Naive B cell (primary cell): ENCODE results near the gene INO80D. TPM values are rescaled to one million over a fixed set of nuclear protein-coding genes. Genes with fewer than 3 reads are reported as not detected.
A peak's percentile ranks its signal among the peaks of the same experiment; 100 is the strongest.
"Not testable (repeated sequence)": the region's sequence is repeated elsewhere in the genome, so short reads cannot be mapped to it uniquely, and the experiment has no call there.

ENCODE experiments used
- ATAC-seq, 2 donors: fragments of 150-1000 bp; cut with Tn5 transposase; 2 replicates each; pipeline ENCODE4 v1.10.0; 2021; ENCODE audit warnings: low read depth in 2 of 2, mild to moderate bottlenecking in 2 of 2, moderate library complexity in 2 of 2
- DNase-seq: peaks from one replicate; pipeline ENCODE4 v3.0.0; 2022
- H3K27ac Mint-ChIP-seq, 6 donors: one replicate each; pipeline ENCODE4 v1.8.0; 2020 to 2022; ENCODE audit warnings: mild to moderate bottlenecking in 6 of 6, mixed read lengths in 6 of 6, moderate library complexity in 5 of 6, inconsistent platforms in 2 of 6
- H3K27me3 Mint-ChIP-seq, 3 donors: one replicate each; pipeline ENCODE4 v1.8.0; 2021 to 2022; ENCODE audit warnings: mixed read lengths in 3 of 3, mild to moderate bottlenecking in 1 of 3
- H3K36me3 Mint-ChIP-seq, 2 donors: one replicate each; pipeline ENCODE4 v1.8.0; 2020 to 2022; ENCODE audit warnings: mixed read lengths in 2 of 2, inconsistent platforms in 1 of 2, mild to moderate bottlenecking in 1 of 2
- H3K4me1 Mint-ChIP-seq, 3 donors: one replicate each; pipeline ENCODE4 v1.8.0; 2020 to 2022; ENCODE audit warnings: mixed read lengths in 3 of 3, inconsistent platforms in 1 of 3, mild to moderate bottlenecking in 1 of 3, moderate library complexity in 1 of 3
- H3K4me3 Mint-ChIP-seq, 8 donors: one replicate each; pipeline ENCODE4 v1.8.0; 2020 to 2022; ENCODE audit warnings: mild to moderate bottlenecking in 8 of 8, mixed read lengths in 8 of 8, moderate library complexity in 8 of 8, inconsistent platforms in 2 of 8
- H3K9me3 Mint-ChIP-seq, 7 donors: one replicate each; pipeline ENCODE4 v1.8.0; 2020 to 2022; ENCODE audit warnings: mixed read lengths in 7 of 7, mild to moderate bottlenecking in 5 of 7, inconsistent platforms in 2 of 7, moderate library complexity in 1 of 7
- polyA plus RNA-seq, 6 donors: library from polyadenylated mRNA; unstranded; fragments of 300-500 nt; fragmentation: Illumina TruSeq; gene quantifications; one replicate each; pipeline ENCODE4 v1.2.3, GENCODE V29; 2021; ENCODE audit warnings: low read depth in 6 of 6

The INO80D gene
- polyA plus RNA-seq, 6 donors from 2014 or later = 14.2 to 25.5 (median 18.5) TPM

GRCh38 chr2:205976934-205977659 is 108.9 kb downstream of the INO80D start:
- not testable (repeated sequence) for H3K27me3 Mint-ChIP-seq, DNase-seq, H3K36me3 Mint-ChIP-seq, ATAC-seq, H3K27ac Mint-ChIP-seq, H3K4me3 Mint-ChIP-seq, H3K4me1 Mint-ChIP-seq
- H3K9me3 Mint-ChIP-seq = peaks cover 0 to 20% (median 3%) of the 10 kb centered on the region in 7 donors

- Mint-ChIP-seq H3K27me3 (no peaks in the 10 kb centered on the region), H3K4me1 (no peaks in the 10 kb centered on the region), H3K27ac (peak overlapping the region in 1 of 6 donors; percentile 33), H3K4me3 (no peak overlapping the region), H3K9me3 (peaks cover 0 to 20% (median 3%) of the 10 kb centered on the region in 7 donors), H3K36me3 (no peaks in the 10 kb centered on the region)
- DNase-seq = no peak
- ATAC-seq = no peak
Observed at GRCh38 chr2:205976120-205976814, 109.7 kb downstream of the INO80D start.

- DNase-seq (no peak), ATAC-seq (no peak)
- Mint-ChIP-seq H3K9me3 (peaks cover 0 to 20% (median 3%) of the 10 kb centered on the region in 7 donors), H3K27ac (no peak overlapping the region), H3K36me3 (no peaks in the 10 kb centered on the region), H3K4me1 (no peaks in the 10 kb centered on the region), H3K27me3 (peaks cover 0 to 5% (median 4%) of the 10 kb centered on the region in 3 donors), H3K4me3 (no peak overlapping the region)
Observed at GRCh38 chr2:205975082-205975949, 110.7 kb downstream of the INO80D start.

- Mint-ChIP-seq H3K36me3 (no peaks in the 10 kb centered on the region), H3K9me3 (peaks cover 0 to 4% (median 0%) of the 10 kb centered on the region in 7 donors), H3K4me1 (no peaks in the 10 kb centered on the region), H3K4me3 (no peak overlapping the region), H3K27me3 (peaks cover 0 to 6% (median 4%) of the 10 kb centered on the region in 3 donors), H3K27ac (no peak overlapping the region)
- ATAC-seq (no peak), DNase-seq (no peak)
Observed at GRCh38 chr2:205972113-205972512, 113.9 kb downstream of the INO80D start.

GRCh38 chr2:205970348-205970747 is 115.6 kb downstream of the INO80D start:
- peaks cover 0 to 6% (median 4%) of the 10 kb centered on the region in 3 donors for H3K27me3 Mint-ChIP-seq
- H3K27ac Mint-ChIP-seq = no peak overlapping the region
- H3K4me3 Mint-ChIP-seq = no peak overlapping the region
- ATAC-seq (no peak), DNase-seq (no peak)
- H3K4me1 Mint-ChIP-seq = no peaks in the 10 kb centered on the region
- H3K9me3 Mint-ChIP-seq = no peaks in the 10 kb centered on the region
- no peaks in the 10 kb centered on the region for H3K36me3 Mint-ChIP-seq

GRCh38 chr2:205969584-205969983 is 116.4 kb downstream of the INO80D start:
- Mint-ChIP-seq H3K27ac (no peak overlapping the region), H3K4me3 (no peak overlapping the region), H3K27me3 (peaks cover 0 to 6% (median 4%) of the 10 kb centered on the region in 3 donors), H3K36me3 (no peaks in the 10 kb centered on the region), H3K9me3 (no peaks in the 10 kb centered on the region), H3K4me1 (no peaks in the 10 kb centered on the region)
- no peak for ATAC-seq
- DNase-seq = no peak

- Mint-ChIP-seq H3K27me3 (peaks cover 0 to 6% (median 4%) of the 10 kb centered on the region in 3 donors), H3K9me3 (peaks cover 0 to 2% (median 0%) of the 10 kb centered on the region in 7 donors), H3K36me3 (no peaks in the 10 kb centered on the region), H3K4me3 (no peak overlapping the region), H3K4me1 (no peaks in the 10 kb centered on the region), H3K27ac (no peak overlapping the region)
- ATAC-seq (no peak), DNase-seq (no peak)
Observed at GRCh38 chr2:205967391-205968075, 118.4 kb downstream of the INO80D start.

GRCh38 chr2:205965707-205966106 is 120.3 kb downstream of the INO80D start:
- ATAC-seq (no peak), DNase-seq (no peak)
- H3K27me3 Mint-ChIP-seq = peaks cover 0 to 5% (median 3%) of the 10 kb centered on the region in 3 donors
- no peak overlapping the region for H3K27ac Mint-ChIP-seq
- peaks cover 0 to 2% (median 0%) of the 10 kb centered on the region in 7 donors for H3K9me3 Mint-ChIP-seq
- no peaks in the 10 kb centered on the region for H3K36me3 Mint-ChIP-seq
- no peaks in the 10 kb centered on the region for H3K4me1 Mint-ChIP-seq
- peak overlapping the region in 1 of 8 donors; percentile 1 for H3K4me3 Mint-ChIP-seq

GRCh38 chr2:205964111-205964761 is 121.7 kb downstream of the INO80D start:
- Mint-ChIP-seq H3K36me3 (no peaks in the 10 kb centered on the region), H3K4me3 (no peak overlapping the region), H3K4me1 (no peaks in the 10 kb centered on the region), H3K9me3 (peaks cover 0 to 2% (median 0%) of the 10 kb centered on the region in 7 donors), H3K27ac (peak overlapping the region in 1 of 6 donors; percentile 7), H3K27me3 (no peaks in the 10 kb centered on the region)
- DNase-seq (no peak), ATAC-seq (no peak)

GRCh38 chr2:205959521-205959920 is 126.5 kb downstream of the INO80D start:
- ATAC-seq = no peak
- peak overlapping the region in 1 of 6 donors; percentile 69 for H3K27ac Mint-ChIP-seq
- peaks cover 0 to 16% (median 9%) of the 10 kb centered on the region in 3 donors for H3K27me3 Mint-ChIP-seq
- H3K4me3 Mint-ChIP-seq = no peak overlapping the region
- no peaks in the 10 kb centered on the region for H3K4me1 Mint-ChIP-seq
- DNase-seq = no peak
- no peaks in the 10 kb centered on the region for H3K36me3 Mint-ChIP-seq
- H3K9me3 Mint-ChIP-seq = peaks cover 0 to 2% (median 0%) of the 10 kb centered on the region in 7 donors

GRCh38 chr2:205957452-205958154 is 128.4 kb downstream of the INO80D start:
- H3K27ac Mint-ChIP-seq = no peak overlapping the region
- peaks cover 0 to 21% (median 10%) of the 10 kb centered on the region in 3 donors for H3K27me3 Mint-ChIP-seq
- H3K4me1 Mint-ChIP-seq = no peaks in the 10 kb centered on the region
- ATAC-seq = no peak
- H3K9me3 Mint-ChIP-seq = peaks cover 0 to 7% (median 5%) of the 10 kb centered on the region in 7 donors
- no peak overlapping the region for H3K4me3 Mint-ChIP-seq
- H3K36me3 Mint-ChIP-seq = no peaks in the 10 kb centered on the region
- no peak for DNase-seq

- Mint-ChIP-seq H3K4me3 (no peak overlapping the region), H3K9me3 (peaks cover 0 to 15% (median 7%) of the 10 kb centered on the region in 7 donors), H3K27ac (no peak overlapping the region), H3K36me3 (no peaks in the 10 kb centered on the region), H3K27me3 (peaks cover 0 to 32% (median 17%) of the 10 kb centered on the region in 3 donors), H3K4me1 (no peaks in the 10 kb centered on the region)
- no peak for ATAC-seq
- DNase-seq = no peak
Observed at GRCh38 chr2:205954707-205955106, 131.3 kb downstream of the INO80D start.
